Neutrophil (primary cell): ENCODE data around the gene PIP4K2A.

Experiments used
- H3K27ac ChIP-seq: fragments of 200-600 bp; sonication (generic); 2 replicates; pipeline ENCODE4 v1.5.1; 2016; ENCODE audit warnings: mild to moderate bottlenecking, moderate library complexity
- H3K27me3 ChIP-seq: fragments of 200-600 bp; sonication (generic); 2 replicates; pipeline ENCODE4 v1.6.0; 2016; ENCODE audit warnings: mild to moderate bottlenecking
- H3K36me3 ChIP-seq: fragments of 200-600 bp; sonication (generic); 2 replicates; pipeline ENCODE4 v1.5.1; 2017
- H3K4me1 ChIP-seq, 2 experiments: fragments of 200-600 bp in 1 of 2; sonication (generic) in 1 of 2; 1 replicate in 1 of 2; 2 replicates in 1 of 2; pipeline versions ENCODE4 v1.5.1 to v1.6.1; 2013 to 2016; ENCODE audit warnings: low read depth in 1 of 2, low read length in 1 of 2, mild to moderate bottlenecking in 1 of 2, moderate library complexity in 1 of 2; ENCODE audit not compliant: control insufficient read depth in 1 of 2, insufficient read depth in 1 of 2
- H3K4me3 ChIP-seq, 2 experiments: fragments of 200-600 bp in 1 of 2; sonication (generic) in 1 of 2; 1 replicate in 1 of 2; 2 replicates in 1 of 2; pipeline ENCODE4 v1.5.1; 2013 to 2016; ENCODE audit warnings: low read depth in 1 of 2, low read length in 1 of 2, mild to moderate bottlenecking in 1 of 2, moderate library complexity in 1 of 2
- H3K9me3 ChIP-seq: fragments of 200-600 bp; sonication (generic); 2 replicates; pipeline ENCODE4 v1.5.1; 2016
- CTCF ChIP-seq: fragments of 200-600 bp; sonication (generic); IDR thresholded peaks from 2 replicates; pipeline ENCODE4 v1.5.1; 2016; ENCODE audit warnings: antibody characterized with exemption

The PIP4K2A gene

GRCh38 chr10:22619101-22619500 is 95.3 kb downstream of the PIP4K2A start:
- H3K4me1 ChIP-seq, result peaks cover 34 to 40% of the 10 kb centered on the region in 2 experiments

GRCh38 chr10:22618078-22618785 is 96.1 kb downstream of the PIP4K2A start:
- no peak for TF ChIP-seq CTCF
- Histone ChIP-seq H3K4me1 (peaks cover 26 to 32% of the 10 kb centered on the region in 2 experiments), H3K27ac (peak overlapping the region; percentile 28), H3K9me3 (no peaks in the 10 kb centered on the region), H3K27me3 (no peaks in the 10 kb centered on the region), H3K4me3 (no peak overlapping the region), H3K36me3 (no peaks in the 10 kb centered on the region)

More at GRCh38 chr10:22619101-22619500, 95.3 kb downstream of the PIP4K2A start:
- Histone ChIP-seq H3K36me3 (no peaks in the 10 kb centered on the region), H3K9me3 (no peaks in the 10 kb centered on the region), H3K27me3 (no peaks in the 10 kb centered on the region), H3K4me3 (no peak overlapping the region), H3K27ac (no peak overlapping the region)
- no peak for TF ChIP-seq CTCF

- H3K9me3 ChIP-seq, result no peaks in the 10 kb centered on the region
- no peak overlapping the region for H3K4me3 ChIP-seq
- no peaks in the 10 kb centered on the region for H3K36me3 ChIP-seq
- peaks cover 26 to 32% of the 10 kb centered on the region in 2 experiments for H3K4me1 ChIP-seq
- H3K27me3 ChIP-seq, result no peaks in the 10 kb centered on the region
- no peak for TF ChIP-seq CTCF
- H3K27ac ChIP-seq, result peak overlapping the region; percentile 83
Observed at GRCh38 chr10:22617516-22617915, 96.9 kb downstream of the PIP4K2A start.

GRCh38 chr10:22617051-22617450 is 97.3 kb downstream of the PIP4K2A start:
- Histone ChIP-seq H3K36me3 (no peaks in the 10 kb centered on the region), H3K4me3 (no peak overlapping the region), H3K27ac (peak overlapping the region; percentile 83), H3K27me3 (no peaks in the 10 kb centered on the region), H3K9me3 (no peaks in the 10 kb centered on the region), H3K4me1 (peaks cover 30 to 37% of the 10 kb centered on the region in 2 experiments)
- TF ChIP-seq CTCF, result no peak

GRCh38 chr10:22615819-22616499 is 98.4 kb downstream of the PIP4K2A start:
- no peak for TF ChIP-seq CTCF
- H3K36me3 ChIP-seq, result no peaks in the 10 kb centered on the region
- H3K9me3 ChIP-seq, result no peaks in the 10 kb centered on the region
- H3K4me3 ChIP-seq, result peak overlapping the region; percentile 54 to 64
- H3K27ac ChIP-seq, result peak overlapping the region; percentile 83
- H3K27me3 ChIP-seq, result no peaks in the 10 kb centered on the region
- H3K4me1 ChIP-seq, result peaks cover 39 to 45% of the 10 kb centered on the region in 2 experiments
